GM19455 (cell line): ENCODE data around the gene ITK.
A peak's percentile ranks its signal among the peaks of the same experiment; 100 is the strongest.

Source experiments
- ATAC-seq: cut with Tn5 transposase; IDR thresholded peaks from one replicate; pipeline ENCODE4 v1.9.1; 2021; ENCODE audit not compliant: unreplicated experiment

The ITK gene

GRCh38 chr5:157180374-157181264 is at the start of gene ITK:
Gene ITK (plus strand): TSS chr5:157180840. CDS start chr5:157180978, 138 bp downstream.
- ATAC-seq, result no peak

- ATAC-seq, result no peak
These were observed 49.7 kb upstream of the ITK start for GRCh38 chr5:157130925-157131324.

GRCh38 chr5:157132281-157132612 is 48.4 kb upstream of the ITK start:
- no peak for ATAC-seq

GRCh38 chr5:157137691-157138090 is 42.9 kb upstream of the ITK start:
- ATAC-seq, result no peak

DNA sequence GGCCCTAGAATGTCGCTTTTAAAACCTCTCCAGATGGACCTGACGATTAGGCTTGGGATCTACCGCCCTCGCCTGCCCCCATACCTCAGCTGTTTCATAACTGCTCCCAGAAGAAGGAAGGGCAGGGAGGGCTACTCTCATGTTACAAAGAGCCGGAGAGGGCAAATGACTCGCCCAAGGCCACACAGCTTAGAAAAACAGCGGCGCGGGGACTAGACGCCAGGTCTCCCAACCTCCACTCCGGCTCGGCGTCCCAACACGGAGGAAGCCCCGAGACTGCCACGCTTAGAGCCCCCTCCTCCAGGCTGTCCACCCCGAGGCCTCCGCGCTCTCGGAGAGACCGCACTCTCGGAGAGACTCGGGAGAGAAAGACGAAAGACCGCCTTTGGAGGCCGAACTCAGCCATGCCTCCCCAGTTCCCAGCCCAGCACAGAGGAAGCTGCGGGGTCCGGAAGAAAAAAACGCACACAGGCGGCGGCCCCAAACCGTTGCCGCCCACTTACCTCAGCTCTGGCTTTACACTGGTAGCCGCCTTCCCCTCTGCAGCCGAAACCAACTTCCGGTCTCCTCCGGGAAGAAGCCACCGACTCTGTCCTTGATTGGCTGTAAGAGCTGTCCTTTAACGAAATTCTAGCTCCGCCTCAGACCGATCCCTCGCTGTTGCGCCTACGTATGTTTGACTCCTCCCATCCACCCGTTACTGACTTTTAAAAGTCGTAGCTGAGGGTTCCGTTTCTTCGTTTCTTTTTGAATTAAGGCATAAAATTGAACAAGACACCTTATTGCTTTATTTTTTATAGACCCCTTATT is 38.1 kb upstream of the ITK start, which contains the start of gene MED7:
MED7 (minus strand) TSS at position 549 of the 810 bp plus-strand sequence. CDS start 3,434 bp downstream, outside the sequence.
- ATAC-seq, result peak; percentile 100

- peak; percentile 35 for ATAC-seq
These were observed 37.3 kb upstream of the ITK start for GRCh38 chr5:157143127-157143971.

GRCh38 chr5:157148734-157149615 is 31.7 kb upstream of the ITK start:
- peak; percentile 57 for ATAC-seq

DNA sequence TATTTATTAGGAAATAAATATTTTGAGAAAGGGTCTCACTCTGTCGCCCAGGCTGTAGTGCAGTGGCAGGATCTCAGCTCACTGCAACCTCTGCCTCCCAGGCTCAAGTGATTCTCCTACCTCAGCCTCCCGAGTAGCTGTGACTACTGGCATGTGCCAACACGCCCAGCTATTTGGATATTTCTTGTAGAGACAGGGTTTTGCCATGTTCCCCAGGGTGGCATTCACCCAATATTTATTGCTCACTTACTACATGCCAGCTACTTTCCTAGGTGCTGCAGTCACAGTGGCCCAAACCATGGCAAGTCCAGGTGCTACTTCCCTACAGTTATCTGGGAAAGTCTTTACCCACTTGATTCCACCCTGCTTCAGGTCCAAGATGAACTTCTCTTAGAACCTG is 29.6 kb upstream of the ITK start:
- no peak for ATAC-seq

GRCh38 chr5:157155297-157155696 is 25.3 kb upstream of the ITK start:
- ATAC-seq, result no peak

DNA sequence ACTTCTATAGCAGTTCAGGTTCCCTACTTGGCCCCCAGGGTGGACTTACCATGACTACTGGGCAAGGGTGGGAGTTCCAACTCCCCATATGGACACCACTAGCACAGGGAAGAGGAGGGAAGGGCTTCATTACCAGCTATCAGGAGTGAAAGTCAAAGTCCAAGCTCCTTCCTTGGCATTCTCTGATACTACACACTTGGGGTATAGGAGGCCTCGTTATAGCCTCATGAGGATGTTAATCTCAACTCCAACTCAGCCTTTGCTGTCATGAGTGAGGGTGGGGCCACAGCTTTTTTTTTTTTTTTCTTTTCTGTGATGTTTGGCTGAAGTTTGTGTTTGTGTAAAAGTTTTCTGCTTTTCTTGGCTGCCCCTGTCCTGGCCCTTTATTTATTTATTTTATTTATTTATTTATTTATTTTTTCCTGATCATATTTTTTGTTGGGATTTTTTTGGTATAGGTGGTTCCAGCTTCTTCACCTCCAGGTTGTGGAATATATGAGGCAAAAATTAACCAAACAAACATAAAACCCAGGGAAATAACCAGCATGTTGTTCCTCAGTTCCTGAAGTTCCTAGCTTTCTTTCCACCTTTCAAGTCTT is 23.2 kb upstream of the ITK start:
- no peak for ATAC-seq

DNA sequence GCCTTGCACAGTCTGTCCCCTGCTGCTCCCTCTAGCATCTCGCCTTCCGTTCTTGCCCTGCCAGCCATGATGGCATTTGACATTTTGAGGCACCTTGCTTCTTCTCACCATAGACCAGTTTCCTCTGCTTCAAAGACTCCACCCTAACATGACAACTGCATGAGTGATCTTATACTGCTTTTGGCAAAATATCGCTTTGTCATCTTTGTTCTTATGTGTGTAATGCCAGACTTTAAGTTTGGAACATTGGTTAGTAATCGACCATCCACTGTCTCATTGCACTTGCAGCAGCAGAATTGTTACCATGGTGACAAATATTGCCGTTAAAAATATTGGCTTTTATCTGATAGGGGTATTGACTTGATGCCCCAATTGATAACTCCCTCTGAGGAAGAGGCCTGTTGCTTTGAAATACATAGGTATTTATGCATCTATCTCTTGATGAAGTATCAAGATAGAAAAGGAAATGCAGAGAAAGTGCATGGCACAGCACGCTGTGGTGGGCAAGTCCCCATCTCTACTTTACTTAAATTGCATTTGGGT is 21.4 kb upstream of the ITK start:
- no peak for ATAC-seq

GRCh38 chr5:157160001-157160400 is 20.6 kb upstream of the ITK start:
- ATAC-seq, result no peak

DNA sequence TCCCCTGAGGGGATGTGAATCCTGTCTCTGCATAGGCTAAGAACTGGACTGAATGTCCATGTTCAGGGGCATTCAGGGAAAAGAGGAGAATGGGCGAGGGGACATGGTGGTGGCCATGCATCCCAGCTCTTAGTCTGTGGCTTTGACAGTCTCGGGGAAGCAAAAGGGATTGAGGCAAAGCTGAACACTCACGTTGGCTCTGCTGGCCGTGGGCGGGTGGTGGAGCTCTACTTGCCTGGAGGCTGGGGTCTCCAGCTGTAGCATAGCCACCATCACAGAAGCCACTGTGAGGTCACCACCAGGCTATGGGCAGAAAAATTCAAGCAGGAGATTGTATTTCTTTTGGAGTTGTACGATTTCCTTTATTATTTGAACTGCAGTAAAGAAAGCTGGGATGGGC is 18.6 kb upstream of the ITK start:
- ATAC-seq, result no peak

DNA sequence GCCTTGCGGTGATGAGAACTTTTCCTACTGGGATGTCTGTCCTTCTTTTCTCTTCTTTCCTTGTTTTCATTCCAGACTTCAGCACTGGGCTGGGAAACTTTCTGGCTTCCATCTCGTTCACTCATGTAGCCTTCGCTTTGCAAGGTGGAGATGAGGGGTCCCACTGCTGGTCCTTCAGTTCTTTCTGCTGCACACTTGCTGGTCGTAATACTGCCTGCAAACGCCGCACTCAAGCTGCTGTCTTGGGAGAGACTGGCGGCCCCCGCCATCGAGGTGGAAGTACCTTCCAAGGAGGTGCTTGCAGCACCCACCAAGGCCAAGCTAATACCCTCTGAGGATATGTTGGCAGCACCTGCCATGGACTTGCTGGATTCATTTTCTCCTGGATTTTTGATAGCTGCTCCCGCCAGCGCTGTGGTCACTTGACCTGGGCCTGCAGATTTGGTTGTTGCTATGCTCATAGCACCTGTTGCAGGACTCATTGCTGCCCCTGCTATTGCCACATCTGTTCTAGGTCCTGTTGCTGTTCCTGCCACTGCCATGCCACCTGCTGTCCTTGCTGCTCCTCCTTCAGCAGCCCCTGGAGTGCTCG is 17.6 kb upstream of the ITK start:
- no peak for ATAC-seq

GRCh38 chr5:157164521-157164920 is 16.1 kb upstream of the ITK start:
- no peak for ATAC-seq

- no peak for ATAC-seq
These were observed 15.4 kb upstream of the ITK start for GRCh38 chr5:157165261-157165660.

DNA sequence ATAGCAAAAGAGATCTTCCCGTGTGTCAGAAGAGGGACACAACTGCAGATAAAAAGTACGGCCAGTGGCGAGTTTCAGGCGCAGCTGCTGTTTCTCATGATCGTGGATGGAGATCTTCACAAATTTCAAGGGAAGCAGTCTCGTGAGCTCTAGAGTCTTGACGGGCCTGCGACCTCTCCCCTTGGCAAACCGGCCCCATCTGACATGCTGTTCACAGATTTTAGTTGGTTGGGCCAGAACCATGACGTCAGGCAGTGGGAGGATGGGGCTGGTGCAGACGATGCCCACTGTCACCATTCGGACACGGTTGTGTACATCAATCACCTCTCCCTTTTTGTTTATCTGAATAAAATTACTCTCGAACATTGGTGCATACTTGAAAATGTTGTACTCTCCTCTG is 15.0 kb upstream of the ITK start:
- ATAC-seq, result no peak

- no peak for ATAC-seq
These were observed 14.1 kb upstream of the ITK start, which contains the start of gene GARIN3 for GRCh38 chr5:157166214-157167213. Gene GARIN3 (minus strand): TSS chr5:157166264. CDS start chr5:157166168, 96 bp downstream.
